Mononuclear cell (primary cell): ENCODE data around the gene METTL14. TPM values are rescaled to one million over a fixed set of nuclear protein-coding genes. Genes with fewer than 3 reads are reported as not detected.

ENCODE experiments used
- H3K27me3 ChIP-seq: 2 replicates; pipeline ENCODE4 v1.6.0; 2011; ENCODE audit warnings: low read length, control low read depth; ENCODE audit not compliant: insufficient read depth
- H3K4me1 ChIP-seq: 2 replicates; pipeline ENCODE4 v1.5.1; 2011; ENCODE audit warnings: mild to moderate bottlenecking, low read length, control low read depth; ENCODE audit not compliant: insufficient read depth
- H3K4me3 ChIP-seq: 2 replicates; pipeline ENCODE4 v1.5.1; 2011; ENCODE audit warnings: mild to moderate bottlenecking, low read length, moderate library complexity
- H3K9me3 ChIP-seq: 2 replicates; pipeline ENCODE4 v1.5.1; 2011; ENCODE audit warnings: low read depth, mild to moderate bottlenecking, control low read depth, low read length
- total RNA-seq: library from RNA; depleted of rRNA; stranded (reverse); fragments of >200 nt; gene quantifications from one replicate; pipeline ENCODE4 v1.2.3, GENCODE V29; 2012

Gene METTL14
- total RNA-seq, 1 donor = 55.9 TPM

DNA sequence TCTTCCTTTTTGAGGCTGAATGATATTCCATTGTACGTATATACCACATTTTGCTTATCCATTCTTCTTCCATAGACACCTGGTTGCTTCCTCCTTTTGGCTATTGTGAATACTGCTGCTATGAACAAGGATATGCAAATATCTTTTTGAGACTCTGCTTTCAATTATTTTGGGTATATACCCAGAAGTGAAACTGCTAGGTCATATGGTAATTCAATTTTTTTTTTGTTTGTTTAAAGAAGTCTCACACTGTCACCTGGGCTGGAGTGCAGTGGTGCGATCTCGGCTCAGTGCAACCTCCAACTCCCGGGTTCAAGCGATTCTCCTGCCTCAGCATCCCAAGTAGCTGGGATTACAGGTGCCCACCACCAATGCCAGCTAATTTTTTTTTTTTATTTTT is 75.3 kb downstream of the METTL14 start:
- H3K4me1 ChIP-seq = peaks cover 4% of the 10 kb centered on the region
- H3K9me3 ChIP-seq = no peaks in the 10 kb centered on the region
- H3K27me3 ChIP-seq = no peaks in the 10 kb centered on the region
- no peak overlapping the region for H3K4me3 ChIP-seq

DNA sequence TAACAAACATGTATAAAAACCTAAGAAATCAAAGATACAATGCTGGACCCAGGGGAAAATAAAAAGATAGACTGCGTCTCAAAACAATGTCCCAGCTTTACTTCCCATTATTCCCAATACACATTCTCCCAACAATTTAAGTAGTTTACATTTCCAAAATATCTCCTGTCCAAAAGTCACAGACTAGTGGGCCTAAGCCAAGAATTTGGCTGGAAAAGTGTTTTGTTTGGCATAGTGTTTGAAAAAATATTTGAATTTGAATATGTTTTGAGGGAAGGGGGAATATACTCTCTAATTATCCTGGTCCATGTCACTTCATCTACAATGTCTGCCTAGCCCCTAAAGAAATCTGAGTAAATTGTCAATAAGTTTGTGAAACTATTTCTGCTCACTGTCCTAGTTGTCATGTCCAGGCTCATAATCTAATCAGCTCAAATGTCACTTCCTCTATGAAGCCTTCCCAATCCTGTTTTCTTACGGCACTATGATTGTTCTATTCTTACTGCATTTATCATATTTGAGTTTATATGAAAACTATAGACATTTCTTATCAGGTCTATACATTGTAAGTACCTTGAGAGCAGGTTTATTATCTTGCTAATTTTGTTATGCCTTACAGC is 76.3 kb downstream of the METTL14 start:
- no peaks in the 10 kb centered on the region for H3K27me3 ChIP-seq
- no peak overlapping the region for H3K4me3 ChIP-seq

DNA sequence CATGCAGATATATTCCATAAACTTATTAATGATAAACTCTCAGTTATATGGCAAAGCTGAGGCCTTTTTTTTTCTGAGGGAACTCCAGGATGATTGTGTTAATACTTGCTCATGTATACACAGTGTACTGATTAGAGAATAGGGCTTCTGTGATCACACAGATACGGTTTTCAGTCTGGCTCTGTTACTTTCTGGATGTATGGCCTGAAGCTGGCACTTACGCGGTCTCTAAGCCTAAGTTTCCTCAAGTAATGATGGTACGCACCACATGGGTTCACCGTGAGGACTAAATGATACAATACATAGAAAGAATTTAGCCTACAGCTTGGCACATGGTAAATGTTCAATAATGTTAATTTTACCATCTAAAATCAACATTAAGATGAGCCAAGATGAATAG is 77.0 kb downstream of the METTL14 start:
- H3K4me3 ChIP-seq = no peak overlapping the region
- H3K9me3 ChIP-seq = no peaks in the 10 kb centered on the region
- no peaks in the 10 kb centered on the region for H3K27me3 ChIP-seq
- peaks cover 4% of the 10 kb centered on the region for H3K4me1 ChIP-seq

More for the DNA sequence above, 76.3 kb downstream of the METTL14 start:
- Histone ChIP-seq H3K9me3 (no peaks in the 10 kb centered on the region), H3K4me1 (peaks cover 4% of the 10 kb centered on the region)

DNA sequence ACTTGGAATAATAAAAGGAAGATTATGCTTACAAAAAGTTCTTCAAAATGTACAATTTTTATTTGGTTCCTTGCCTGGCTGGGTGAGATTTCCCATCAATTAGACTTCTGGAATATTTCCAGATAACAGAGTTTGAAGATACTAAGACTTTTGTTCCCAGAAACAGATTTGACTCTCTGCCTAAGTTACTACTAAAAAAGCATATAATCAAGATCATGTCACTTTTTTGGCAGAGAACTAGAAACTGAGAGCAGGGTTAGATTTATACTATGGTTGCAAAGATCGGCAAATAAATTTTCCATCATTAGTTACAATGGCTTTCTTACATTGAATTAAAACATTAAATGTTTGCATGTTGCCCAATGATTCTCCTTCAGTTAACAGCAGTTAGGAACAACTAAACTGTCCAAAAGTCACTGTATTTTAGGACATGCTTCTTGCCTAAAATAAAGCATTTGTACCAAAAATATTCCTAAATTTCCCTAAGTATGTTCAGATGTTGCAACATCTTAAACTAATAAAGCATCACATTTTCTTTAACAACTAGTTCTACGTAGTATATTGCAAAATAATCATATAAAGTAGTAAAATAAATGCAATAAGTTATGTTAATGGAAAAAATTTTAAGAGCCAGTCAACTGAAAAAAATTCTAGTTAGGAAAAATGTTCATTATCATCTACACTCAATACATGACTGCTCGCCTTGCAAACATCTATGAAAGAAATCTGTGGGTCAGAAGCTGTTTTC is 77.7 kb downstream of the METTL14 start:
- H3K4me1 ChIP-seq = peaks cover 4% of the 10 kb centered on the region
- H3K4me3 ChIP-seq = no peak overlapping the region
- no peaks in the 10 kb centered on the region for H3K9me3 ChIP-seq
- no peaks in the 10 kb centered on the region for H3K27me3 ChIP-seq

Other genes with a start within 250 kb of the METTL14 start
- gene SEC24D, start 150.7 kb downstream of the METTL14 start, total RNA-seq = 17.8 TPM
- gene SYNPO2, start 203.5 kb downstream of the METTL14 start, total RNA-seq = 2.9 TPM